IPS-11a (cell line): Measurements from ENCODE around the gene MOV10L1.

ENCODE experiments used
- H3K4me3 ChIP-seq: one replicate; pipeline ENCODE4 v1.5.1; 2013; ENCODE audit warnings: low read depth, low read length, control low read depth

MOV10L1 gene

GRCh38 chr22:50101870-50102565 lies 12.2 kb downstream of the MOV10L1 start:
- no peak overlapping the region for H3K4me3 ChIP-seq

- no peak overlapping the region for H3K4me3 ChIP-seq
Observed at GRCh38 chr22:50102946-50103345, 13.1 kb downstream of the MOV10L1 start.

GRCh38 chr22:50104141-50104544 lies 14.3 kb downstream of the MOV10L1 start:
- H3K4me3 ChIP-seq, result no peak overlapping the region

GRCh38 chr22:50105208-50106100 lies 15.6 kb downstream of the MOV10L1 start:
- no peak overlapping the region for H3K4me3 ChIP-seq

- H3K4me3 ChIP-seq, result no peak overlapping the region
Observed at GRCh38 chr22:50107529-50107928, 17.7 kb downstream of the MOV10L1 start.

- H3K4me3 ChIP-seq, result no peak overlapping the region
Observed at GRCh38 chr22:50111056-50111455, 21.2 kb downstream of the MOV10L1 start.

- H3K4me3 ChIP-seq, result no peak overlapping the region
Observed at GRCh38 chr22:50112151-50113118, 22.6 kb downstream of the MOV10L1 start.

GRCh38 chr22:50114221-50115021 lies 24.6 kb downstream of the MOV10L1 start:
- H3K4me3 ChIP-seq, result no peak overlapping the region

- no peak overlapping the region for H3K4me3 ChIP-seq
Observed at GRCh38 chr22:50115693-50116092, 25.9 kb downstream of the MOV10L1 start.

- no peak overlapping the region for H3K4me3 ChIP-seq
Observed at GRCh38 chr22:50117168-50117762, 27.5 kb downstream of the MOV10L1 start.

GRCh38 chr22:50118129-50118528 lies 28.3 kb downstream of the MOV10L1 start:
- H3K4me3 ChIP-seq, result no peak overlapping the region

- no peak overlapping the region for H3K4me3 ChIP-seq
Observed at GRCh38 chr22:50118557-50119168, 28.9 kb downstream of the MOV10L1 start.

- no peak overlapping the region for H3K4me3 ChIP-seq
Observed at GRCh38 chr22:50119169-50119767, 29.5 kb downstream of the MOV10L1 start.

GRCh38 chr22:50119768-50120251 lies 30.0 kb downstream of the MOV10L1 start:
- no peak overlapping the region for H3K4me3 ChIP-seq

- no peak overlapping the region for H3K4me3 ChIP-seq
Observed at GRCh38 chr22:50121202-50121740, 31.5 kb downstream of the MOV10L1 start.

GRCh38 chr22:50123119-50123518 lies 33.3 kb downstream of the MOV10L1 start:
- no peak overlapping the region for H3K4me3 ChIP-seq

- no peak overlapping the region for H3K4me3 ChIP-seq
Observed at GRCh38 chr22:50125029-50125428, 35.2 kb downstream of the MOV10L1 start.

- H3K4me3 ChIP-seq, result no peak overlapping the region
Observed at GRCh38 chr22:50129121-50129736, 39.4 kb downstream of the MOV10L1 start.
